GM23338 (cell line): ENCODE measurements around the gene PKD1L1. TPM values are rescaled to one million over a fixed set of nuclear protein-coding genes. Genes with fewer than 3 reads are reported as not detected.

Experiments
- ATAC-seq: fragments of 200-7000 bp; cut with Tn5 transposase; 3 replicates; pipeline ENCODE4 v1.9.1; 2020
- DNase-seq: peaks from one replicate; pipeline ENCODE4 v3.0.0-alpha.2; 2015; ENCODE audit warnings: low spot score
- H2AFZ ChIP-seq: fragments of 200-600 bp; sonication (generic); 2 replicates; pipeline ENCODE4 v1.8.0; 2016; ENCODE audit warnings: antibody characterized with exemption, mild to moderate bottlenecking, moderate library complexity
- H3F3A ChIP-seq: fragments of 200-600 bp; sonication (generic); replicated peaks from 2 replicates; pipeline ENCODE4 v1.8.0; 2017; ENCODE audit warnings: antibody characterized with exemption, mixed run types, low read depth
- H3K27ac ChIP-seq: fragments of 200-600 bp; sonication (generic); 2 replicates; pipeline ENCODE4 v1.6.1; 2016; ENCODE audit warnings: low read depth
- H3K27me3 ChIP-seq: fragments of 200-600 bp; sonication (generic); 2 replicates; pipeline ENCODE4 v1.8.0; 2016; ENCODE audit warnings: mild to moderate bottlenecking, mixed run types, moderate library complexity; ENCODE audit not compliant: insufficient read depth
- H3K36me3 ChIP-seq: fragments of 200-600 bp; sonication (generic); 2 replicates; pipeline ENCODE4 v1.8.0; 2016; ENCODE audit warnings: mild to moderate bottlenecking; ENCODE audit not compliant: insufficient read depth
- H3K4me1 ChIP-seq: fragments of 200-600 bp; sonication (generic); 2 replicates; pipeline ENCODE4 v1.8.0; 2016; ENCODE audit warnings: mild to moderate bottlenecking, moderate library complexity; ENCODE audit not compliant: insufficient read depth
- H3K4me2 ChIP-seq: fragments of 200-600 bp; sonication (generic); 2 replicates; pipeline ENCODE4 v1.7.1; 2017; ENCODE audit warnings: mixed run types
- H3K4me3 ChIP-seq: fragments of 200-600 bp; sonication (generic); 2 replicates; pipeline ENCODE4 v1.6.1; 2016; ENCODE audit warnings: mixed run types
- H3K79me2 ChIP-seq: fragments of 200-600 bp; sonication (generic); replicated peaks from 2 replicates; pipeline ENCODE4 v1.8.0; 2017; ENCODE audit warnings: mild to moderate bottlenecking; ENCODE audit not compliant: insufficient read depth
- H3K9me2 ChIP-seq: fragments of 200-600 bp; sonication (generic); 2 replicates; pipeline ENCODE4 v1.8.0; 2017; ENCODE audit not compliant: insufficient read depth
- H4K20me1 ChIP-seq: fragments of 200-600 bp; sonication (generic); replicated peaks from 2 replicates; pipeline ENCODE4 v1.8.0; 2017; ENCODE audit warnings: mild to moderate bottlenecking; ENCODE audit not compliant: insufficient read depth
- H3K27ac Mint-ChIP-seq: 2 replicates; pipeline ENCODE4 v1.8.0; 2020; ENCODE audit warnings: inconsistent platforms, mild to moderate bottlenecking, moderate library complexity, mixed read lengths
- H3K27me3 Mint-ChIP-seq: 3 replicates; pipeline ENCODE4 v1.8.0; 2022; ENCODE audit warnings: low read depth, mild to moderate bottlenecking, moderate library complexity, mixed read lengths, inconsistent platforms; ENCODE audit not compliant: insufficient read depth, poor library complexity
- H3K36me3 Mint-ChIP-seq: 3 replicates; pipeline ENCODE4 v1.8.0; 2021; ENCODE audit warnings: low read depth, mild to moderate bottlenecking, inconsistent platforms, moderate library complexity, mixed read lengths
- H3K4me1 Mint-ChIP-seq: 3 replicates; pipeline ENCODE4 v1.8.0; 2020; ENCODE audit warnings: mild to moderate bottlenecking, inconsistent platforms, mixed read lengths
- H3K4me3 Mint-ChIP-seq: 3 replicates; pipeline ENCODE4 v1.8.0; 2021; ENCODE audit warnings: moderate library complexity, mild to moderate bottlenecking, inconsistent platforms, mixed read lengths
- H3K9me3 Mint-ChIP-seq: 3 replicates; pipeline ENCODE4 v1.8.0; 2020; ENCODE audit warnings: moderate library complexity, mild to moderate bottlenecking, inconsistent platforms, mixed read lengths
- JUNB ChIP-seq: IDR thresholded peaks from one replicate; pipeline ENCODE4 v1.6.1; 2016; ENCODE audit warnings: antibody characterized with exemption; ENCODE audit not compliant: unreplicated experiment
- STAT1 ChIP-seq: IDR thresholded peaks from one replicate; pipeline ENCODE4 v1.6.1; 2016; ENCODE audit warnings: antibody characterized with exemption; ENCODE audit not compliant: unreplicated experiment
- polyA plus RNA-seq: library from polyadenylated mRNA; unstranded; fragments of >200 nt; fragmentation: Nextera tagmentation; extraction: Ambion mirVana; gene quantifications from 2 replicates; pipeline ENCODE4 v1.2.1, GENCODE V29; 2016
- total RNA-seq: library from RNA; depleted of rRNA; stranded (reverse); fragments of >200 nt; shearing (Covaris generic); gene quantifications from 2 replicates; pipeline ENCODE4 v1.2.3, GENCODE V29; 2014
- TF ChIP-seq, protein P1 (sequence below), 2 experiments: fragments of 200-600 bp in 1 of 2; sonication (generic) in 1 of 2; conservative IDR thresholded peaks; 2 replicates each; pipeline versions ENCODE4 v1.5.1 to v1.6.1; 2016 to 2017; ENCODE audit warnings: antibody characterized with exemption in 2 of 2, low read depth in 2 of 2, mild to moderate bottlenecking in 2 of 2, moderate library complexity in 1 of 2
- TF ChIP-seq, protein P2 (sequence below): IDR thresholded peaks from one replicate; pipeline ENCODE4 v1.6.1; 2018; ENCODE audit warnings: antibody characterized with exemption; ENCODE audit not compliant: unreplicated experiment

Gene PKD1L1
- total and polyA plus RNA-seq, 2 experiments from 2014 or later: 0.03 TPM; not detected in 1

DNA sequence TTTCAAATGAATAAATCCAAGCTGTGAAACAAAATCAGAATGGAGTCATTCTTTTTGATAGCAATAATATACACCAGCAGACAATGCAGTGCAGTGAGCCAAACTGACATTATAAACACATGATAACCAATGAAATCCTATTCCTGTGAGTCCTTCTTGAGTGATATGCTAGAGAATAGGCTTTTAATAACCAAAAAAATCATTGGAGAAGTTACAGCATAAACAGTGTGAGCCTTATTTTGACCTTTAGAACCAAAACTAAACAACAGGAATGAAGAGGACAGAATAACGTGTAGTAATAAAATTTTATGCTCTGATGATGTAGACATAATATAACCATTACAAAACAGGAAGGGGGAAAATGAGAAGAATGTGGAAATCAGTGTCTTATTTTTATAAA, 22.5 kb upstream of the PKD1L1 start:
- Histone ChIP-seq H4K20me1 (peaks cover 3% of the 10 kb centered on the region; the same call in 1 of the 2 replicates), H2AFZ (no peak overlapping the region), H3K4me2 (no peak overlapping the region), H3K36me3 (peaks cover 49% of the 10 kb centered on the region), H3K27me3 (no peaks in the 10 kb centered on the region), H3K79me2 (0 out of 2 replicates have a peak, but pooled peaks cover 3% of the 10 kb centered on the region), H3K9me2 (no peaks in the 10 kb centered on the region), H3F3A (no peaks in the 10 kb centered on the region), H3K27ac (no peak overlapping the region), H3K4me1 (no peaks in the 10 kb centered on the region), H3K4me3 (no peak overlapping the region)
- Mint-ChIP-seq H3K27me3 (peaks cover 4% of the 10 kb centered on the region), H3K4me3 (no peak overlapping the region), H3K27ac (no peak overlapping the region), H3K9me3 (no peaks in the 10 kb centered on the region), H3K36me3 (peaks cover 80% of the 10 kb centered on the region), H3K4me1 (peaks cover 15% of the 10 kb centered on the region)
- no peak for TF ChIP-seq STAT1
- TF ChIP-seq JUNB: no peak
- ATAC-seq (no peak), DNase-seq (no peak)

DNA sequence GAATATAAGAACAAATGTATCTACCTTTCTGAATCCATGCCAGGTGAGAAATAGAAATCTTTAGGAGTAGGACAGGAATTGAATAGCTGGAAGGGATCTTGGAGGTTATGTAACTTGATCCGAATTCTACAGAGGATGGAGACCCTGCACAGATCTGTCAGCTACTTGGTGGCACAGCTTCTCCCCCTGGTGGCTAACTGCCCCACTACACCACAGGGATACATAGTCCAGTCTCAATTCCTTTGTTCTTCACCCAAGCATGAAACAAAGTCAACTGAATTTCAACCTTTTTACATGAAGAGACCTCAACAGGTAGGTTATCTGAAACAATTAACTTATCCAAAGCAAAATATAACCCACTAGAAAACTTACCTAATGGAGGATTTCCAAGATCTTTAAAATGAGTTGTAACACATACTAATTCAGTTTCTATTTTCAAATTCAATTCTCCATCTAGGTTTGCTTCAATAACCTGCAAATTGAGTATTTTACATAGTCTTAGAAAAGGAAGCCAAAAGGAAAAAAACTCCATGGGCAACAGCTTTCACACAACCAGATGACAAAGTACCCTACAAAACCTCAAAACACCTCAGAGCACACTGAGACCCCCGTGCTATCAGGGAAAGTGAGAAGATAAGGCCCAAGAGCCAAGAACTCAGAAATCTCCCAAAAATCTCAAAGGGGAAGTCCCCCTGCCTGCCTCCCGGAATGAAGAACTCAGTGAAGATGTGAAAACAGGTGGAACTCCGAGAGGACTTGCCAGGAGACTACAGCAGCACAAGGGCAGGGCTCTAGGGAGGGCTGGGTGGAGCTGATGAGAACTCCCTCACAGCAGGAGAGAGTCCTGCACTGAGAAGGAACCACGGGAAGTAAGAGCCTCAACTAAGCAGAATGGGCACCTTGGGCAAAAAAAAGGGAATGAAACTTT, 20.8 kb upstream of the PKD1L1 start:
- DNase-seq: peak; percentile 85
- Histone ChIP-seq H4K20me1 (peaks cover 3% of the 10 kb centered on the region), H3K36me3 (peaks cover 48% of the 10 kb centered on the region), H3F3A (no peaks in the 10 kb centered on the region), H3K4me2 (no peak overlapping the region), H3K27me3 (no peaks in the 10 kb centered on the region), H2AFZ (no peak overlapping the region), H3K9me2 (no peaks in the 10 kb centered on the region), H3K4me3 (no peak overlapping the region), H3K27ac (peak overlapping the region; percentile 47; the same call in 1 of the 2 replicates), H3K4me1 (no peaks in the 10 kb centered on the region), H3K79me2 (0 out of 2 replicates have a peak, but pooled peaks cover 3% of the 10 kb centered on the region)
- ATAC-seq: peak; percentile 99
- no peaks in the 10 kb centered on the region for H3K9me3 Mint-ChIP-seq
- no peak overlapping the region for H3K4me3 Mint-ChIP-seq
- TF ChIP-seq, protein P1, sequence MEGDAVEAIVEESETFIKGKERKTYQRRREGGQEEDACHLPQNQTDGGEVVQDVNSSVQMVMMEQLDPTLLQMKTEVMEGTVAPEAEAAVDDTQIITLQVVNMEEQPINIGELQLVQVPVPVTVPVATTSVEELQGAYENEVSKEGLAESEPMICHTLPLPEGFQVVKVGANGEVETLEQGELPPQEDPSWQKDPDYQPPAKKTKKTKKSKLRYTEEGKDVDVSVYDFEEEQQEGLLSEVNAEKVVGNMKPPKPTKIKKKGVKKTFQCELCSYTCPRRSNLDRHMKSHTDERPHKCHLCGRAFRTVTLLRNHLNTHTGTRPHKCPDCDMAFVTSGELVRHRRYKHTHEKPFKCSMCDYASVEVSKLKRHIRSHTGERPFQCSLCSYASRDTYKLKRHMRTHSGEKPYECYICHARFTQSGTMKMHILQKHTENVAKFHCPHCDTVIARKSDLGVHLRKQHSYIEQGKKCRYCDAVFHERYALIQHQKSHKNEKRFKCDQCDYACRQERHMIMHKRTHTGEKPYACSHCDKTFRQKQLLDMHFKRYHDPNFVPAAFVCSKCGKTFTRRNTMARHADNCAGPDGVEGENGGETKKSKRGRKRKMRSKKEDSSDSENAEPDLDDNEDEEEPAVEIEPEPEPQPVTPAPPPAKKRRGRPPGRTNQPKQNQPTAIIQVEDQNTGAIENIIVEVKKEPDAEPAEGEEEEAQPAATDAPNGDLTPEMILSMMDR (conservative IDR thresholded peaks at IDR 0.05; ENCODE audit: low read depth in 2 of 2): peak; percentile 88 to 94
- TF ChIP-seq, protein P2, sequence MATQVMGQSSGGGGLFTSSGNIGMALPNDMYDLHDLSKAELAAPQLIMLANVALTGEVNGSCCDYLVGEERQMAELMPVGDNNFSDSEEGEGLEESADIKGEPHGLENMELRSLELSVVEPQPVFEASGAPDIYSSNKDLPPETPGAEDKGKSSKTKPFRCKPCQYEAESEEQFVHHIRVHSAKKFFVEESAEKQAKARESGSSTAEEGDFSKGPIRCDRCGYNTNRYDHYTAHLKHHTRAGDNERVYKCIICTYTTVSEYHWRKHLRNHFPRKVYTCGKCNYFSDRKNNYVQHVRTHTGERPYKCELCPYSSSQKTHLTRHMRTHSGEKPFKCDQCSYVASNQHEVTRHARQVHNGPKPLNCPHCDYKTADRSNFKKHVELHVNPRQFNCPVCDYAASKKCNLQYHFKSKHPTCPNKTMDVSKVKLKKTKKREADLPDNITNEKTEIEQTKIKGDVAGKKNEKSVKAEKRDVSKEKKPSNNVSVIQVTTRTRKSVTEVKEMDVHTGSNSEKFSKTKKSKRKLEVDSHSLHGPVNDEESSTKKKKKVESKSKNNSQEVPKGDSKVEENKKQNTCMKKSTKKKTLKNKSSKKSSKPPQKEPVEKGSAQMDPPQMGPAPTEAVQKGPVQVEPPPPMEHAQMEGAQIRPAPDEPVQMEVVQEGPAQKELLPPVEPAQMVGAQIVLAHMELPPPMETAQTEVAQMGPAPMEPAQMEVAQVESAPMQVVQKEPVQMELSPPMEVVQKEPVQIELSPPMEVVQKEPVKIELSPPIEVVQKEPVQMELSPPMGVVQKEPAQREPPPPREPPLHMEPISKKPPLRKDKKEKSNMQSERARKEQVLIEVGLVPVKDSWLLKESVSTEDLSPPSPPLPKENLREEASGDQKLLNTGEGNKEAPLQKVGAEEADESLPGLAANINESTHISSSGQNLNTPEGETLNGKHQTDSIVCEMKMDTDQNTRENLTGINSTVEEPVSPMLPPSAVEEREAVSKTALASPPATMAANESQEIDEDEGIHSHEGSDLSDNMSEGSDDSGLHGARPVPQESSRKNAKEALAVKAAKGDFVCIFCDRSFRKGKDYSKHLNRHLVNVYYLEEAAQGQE: no peak
- H3K4me1 Mint-ChIP-seq: peaks cover 15% of the 10 kb centered on the region
- peaks cover 80% of the 10 kb centered on the region for H3K36me3 Mint-ChIP-seq
- H3K27me3 Mint-ChIP-seq: peaks cover 4% of the 10 kb centered on the region
- peak overlapping the region; percentile 78 for H3K27ac Mint-ChIP-seq
